GM18499 (cell line): Measurements from ENCODE around the gene PARP8.

ENCODE experiments used
- ATAC-seq: cut with Tn5 transposase; IDR thresholded peaks from one replicate; pipeline ENCODE4 v1.9.1; 2021; ENCODE audit warnings: moderate number of reproducible peaks; ENCODE audit not compliant: insufficient read depth, unreplicated experiment

Gene PARP8

DNA sequence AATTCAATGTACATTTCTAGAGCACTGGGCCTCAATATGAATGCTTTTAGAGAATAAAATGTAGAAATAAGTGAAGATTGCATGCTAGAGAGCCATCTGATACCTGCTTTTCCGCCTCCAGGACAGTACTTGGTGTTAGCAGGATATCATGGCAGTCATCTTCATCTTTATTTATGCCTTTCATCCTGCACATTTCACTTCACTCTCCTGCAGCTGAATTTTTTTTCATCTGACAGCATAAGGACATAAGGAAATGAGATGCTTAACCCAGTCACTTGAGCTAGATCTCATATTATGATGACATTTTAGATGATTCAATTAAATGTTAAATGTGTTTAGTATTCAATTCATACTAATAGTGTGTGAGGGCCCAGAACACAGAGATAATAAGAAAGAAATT, 162.6 kb downstream of the PARP8 start:
- ATAC-seq, result no peak

GRCh38 chr5:50832657-50833284, 166.3 kb downstream of the PARP8 start:
- ATAC-seq, result no peak

- no peak for ATAC-seq
These were observed 169.9 kb downstream of the PARP8 start for GRCh38 chr5:50836356-50836755.

GRCh38 chr5:50839472-50839871, 173.0 kb downstream of the PARP8 start:
- no peak for ATAC-seq

DNA sequence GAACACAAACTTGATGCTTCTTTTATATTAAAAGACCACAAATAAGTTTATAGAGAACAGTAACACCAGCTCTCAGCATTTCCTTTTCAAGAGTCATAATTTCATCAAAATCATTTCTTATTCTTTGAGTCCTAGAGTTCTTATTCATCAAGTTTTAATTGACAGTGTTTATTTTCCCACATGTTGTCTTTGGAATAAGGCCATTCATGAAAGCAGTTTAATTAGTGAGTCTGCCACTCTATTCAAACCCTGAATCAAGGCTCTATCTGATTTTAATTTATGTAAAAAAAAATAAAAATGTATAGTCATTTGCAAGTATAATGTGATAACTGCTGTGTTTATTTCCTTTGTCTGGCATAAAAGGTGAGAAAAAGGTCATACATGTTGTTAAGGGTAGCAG, 176.7 kb downstream of the PARP8 start:
- no peak for ATAC-seq

DNA sequence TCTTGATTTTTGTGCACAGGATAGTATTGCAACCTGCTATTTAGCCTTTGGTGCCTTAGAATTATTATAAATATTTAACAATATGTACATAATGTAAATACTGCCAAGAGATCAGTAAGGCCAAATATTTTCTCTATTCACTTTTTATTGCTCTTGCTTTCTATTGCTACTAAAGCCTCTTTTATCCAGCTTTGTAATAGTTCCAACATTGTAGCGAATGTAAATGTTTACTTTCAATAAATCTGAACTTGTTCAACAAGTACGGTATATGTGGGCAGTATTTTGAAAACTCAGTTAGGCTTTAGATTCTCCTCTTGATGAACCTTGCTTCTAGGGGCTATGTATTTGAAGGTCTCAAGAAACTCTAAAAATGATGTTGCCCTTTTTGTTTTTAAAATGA, 179.8 kb downstream of the PARP8 start:
- no peak for ATAC-seq

DNA sequence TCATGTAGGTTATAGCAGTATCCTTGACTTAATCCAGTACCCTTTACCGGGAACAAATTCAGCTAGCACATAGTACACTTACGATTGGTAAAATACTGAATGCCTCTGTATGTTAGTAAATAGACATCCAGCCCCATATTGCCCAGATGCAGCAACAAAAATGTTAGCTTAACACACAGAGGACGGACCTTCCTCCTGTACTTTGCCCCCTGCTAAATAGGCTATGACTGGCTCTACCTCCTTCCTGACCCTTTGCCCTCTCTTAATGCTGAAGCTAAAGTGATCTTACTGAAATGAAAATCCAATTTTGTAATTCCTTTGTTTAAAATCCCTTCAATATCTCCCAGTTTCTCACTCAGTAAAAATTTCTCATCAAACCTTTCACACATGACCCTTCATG, 183.1 kb downstream of the PARP8 start:
- ATAC-seq, result no peak

- ATAC-seq, result peak; percentile 45
These were observed 186.7 kb downstream of the PARP8 start for GRCh38 chr5:50853151-50853550.

GRCh38 chr5:50854082-50854481, 187.6 kb downstream of the PARP8 start:
- no peak for ATAC-seq

- ATAC-seq, result no peak
These were observed 188.6 kb downstream of the PARP8 start for GRCh38 chr5:50855001-50855400.

DNA sequence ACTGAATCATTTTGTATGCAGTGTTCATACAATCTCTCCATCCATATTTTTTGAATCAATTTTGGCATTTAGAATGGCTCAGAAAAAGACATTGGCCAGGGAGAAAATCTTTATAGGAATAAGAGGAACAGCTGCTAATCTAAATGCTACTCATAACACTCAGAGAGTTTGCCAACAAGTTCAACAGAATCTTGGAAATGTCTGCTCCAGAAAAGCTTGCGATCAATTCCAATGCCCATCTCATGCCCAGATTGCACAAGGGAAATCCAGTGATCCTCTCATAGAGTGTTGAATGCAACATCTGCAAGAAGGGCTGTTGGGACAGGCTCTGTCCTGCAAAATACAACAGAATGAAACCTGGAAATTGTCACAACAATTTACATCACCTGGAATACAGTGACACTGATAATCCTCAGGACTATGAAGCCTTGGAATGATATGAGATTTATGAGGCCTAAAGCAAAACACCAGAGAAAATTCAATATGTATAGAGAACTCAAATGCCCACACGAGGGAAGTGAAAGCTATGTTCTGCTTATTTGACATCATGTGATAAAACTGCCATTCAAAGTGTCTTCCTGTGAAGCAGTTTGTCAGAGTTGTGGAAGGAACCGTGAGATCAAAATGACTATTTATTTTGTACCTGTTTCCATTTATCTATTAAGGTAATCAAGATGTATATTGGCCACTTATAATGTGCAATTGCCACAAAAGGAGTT, 190.1 kb downstream of the PARP8 start:
- peak; percentile 88 for ATAC-seq

DNA sequence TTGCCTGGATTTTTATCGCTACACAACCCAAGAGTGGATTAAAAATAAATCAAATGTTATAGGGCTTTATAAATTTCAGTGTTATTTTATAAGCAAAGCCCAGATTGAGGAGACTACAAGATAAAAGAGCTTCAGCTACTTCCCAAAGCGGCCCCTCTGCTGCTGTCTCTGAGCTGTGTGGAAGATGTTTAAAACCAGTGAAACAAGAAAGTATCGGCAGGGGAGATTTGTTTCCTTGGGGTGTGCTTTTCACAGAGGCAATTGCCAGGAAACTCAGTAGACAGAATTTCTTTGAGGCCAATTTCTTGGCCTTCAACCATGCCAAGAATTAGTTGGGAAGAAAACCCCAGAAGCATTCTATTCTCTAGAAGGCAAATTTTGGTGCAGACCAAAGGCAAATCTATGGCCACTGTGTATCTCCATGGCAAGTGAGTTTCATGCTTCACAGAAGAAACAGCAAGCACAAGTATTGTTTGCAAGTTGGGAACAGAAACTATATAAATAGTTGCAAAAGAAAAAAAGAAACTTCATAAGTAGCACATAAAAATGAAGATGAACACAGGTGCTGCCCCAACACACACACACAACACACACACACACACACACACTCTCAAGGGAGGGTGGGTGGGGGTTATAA, 197.2 kb downstream of the PARP8 start:
- ATAC-seq, result no peak

DNA sequence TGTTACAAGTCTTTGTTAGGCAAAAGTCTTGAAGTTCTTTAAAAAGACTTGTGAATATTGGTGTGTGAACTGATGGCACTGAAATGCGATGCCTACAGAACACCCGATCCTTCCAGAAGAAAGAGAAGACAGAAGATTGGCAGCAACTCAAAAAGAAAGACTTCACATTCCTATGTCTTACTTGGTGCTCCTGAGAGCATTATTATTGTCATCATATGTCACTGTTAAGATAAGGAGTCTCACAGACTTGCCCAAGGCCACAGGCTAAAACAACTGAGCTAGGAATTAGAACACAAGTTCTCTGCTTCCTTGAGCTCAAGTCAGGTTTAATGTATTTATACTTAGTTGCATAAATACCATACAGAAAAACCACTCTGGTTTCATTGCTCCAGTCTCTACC, 198.0 kb downstream of the PARP8 start:
- ATAC-seq, result no peak

- no peak for ATAC-seq
These were observed 200.0 kb downstream of the PARP8 start for GRCh38 chr5:50866415-50866814.

DNA sequence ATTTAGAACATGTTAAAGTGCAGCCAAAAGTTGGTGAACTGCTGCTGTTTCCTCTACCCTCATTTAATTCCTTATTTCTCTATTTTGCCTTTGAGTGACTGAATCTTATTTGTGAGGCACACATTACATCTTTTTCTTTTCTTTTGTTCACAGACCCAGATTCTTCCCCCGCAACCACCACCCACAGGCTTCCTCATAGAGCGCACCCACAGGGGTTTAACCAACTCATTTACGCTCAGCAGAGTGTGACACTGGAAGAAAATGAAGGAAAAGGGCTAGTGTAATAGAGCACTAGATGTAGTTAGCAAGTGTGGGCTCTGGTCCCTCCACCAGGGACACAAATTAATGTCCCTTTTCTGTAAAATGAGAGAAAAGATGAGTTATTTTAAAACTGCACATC, 200.7 kb downstream of the PARP8 start:
- no peak for ATAC-seq

DNA sequence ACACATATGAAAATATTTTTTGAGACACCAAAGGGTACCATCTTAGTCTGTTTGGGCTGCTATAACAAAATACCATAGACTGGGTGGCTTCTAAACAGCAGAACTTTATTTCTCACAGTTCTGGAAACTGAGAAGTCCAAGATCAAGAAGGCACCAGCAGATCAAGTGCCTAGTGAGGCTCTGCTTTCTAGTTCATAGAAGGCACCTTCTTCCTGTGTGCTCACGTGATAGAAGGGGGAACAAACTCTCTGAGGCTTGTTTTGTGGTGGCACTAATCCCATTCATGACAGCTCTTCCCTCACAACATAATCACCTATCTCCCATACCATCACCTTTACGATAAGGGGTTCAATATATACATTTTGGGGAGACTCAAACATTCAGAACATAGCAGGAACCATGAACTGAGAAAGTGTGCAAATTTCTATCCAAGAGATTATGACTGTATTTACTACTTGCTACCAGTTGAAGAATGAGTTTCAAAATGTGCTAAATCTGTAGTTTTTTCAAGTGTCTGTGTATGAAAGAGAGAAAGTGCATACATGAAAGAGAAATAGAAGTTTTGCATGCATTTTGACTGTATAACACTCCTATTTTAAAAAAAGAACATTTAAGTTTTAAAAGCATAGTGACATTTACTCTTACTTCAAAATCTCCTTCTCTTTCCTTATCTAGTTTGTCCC, 207.3 kb downstream of the PARP8 start:
- no peak for ATAC-seq

- ATAC-seq, result no peak
These were observed 208.0 kb downstream of the PARP8 start for GRCh38 chr5:50874306-50875001.

DNA sequence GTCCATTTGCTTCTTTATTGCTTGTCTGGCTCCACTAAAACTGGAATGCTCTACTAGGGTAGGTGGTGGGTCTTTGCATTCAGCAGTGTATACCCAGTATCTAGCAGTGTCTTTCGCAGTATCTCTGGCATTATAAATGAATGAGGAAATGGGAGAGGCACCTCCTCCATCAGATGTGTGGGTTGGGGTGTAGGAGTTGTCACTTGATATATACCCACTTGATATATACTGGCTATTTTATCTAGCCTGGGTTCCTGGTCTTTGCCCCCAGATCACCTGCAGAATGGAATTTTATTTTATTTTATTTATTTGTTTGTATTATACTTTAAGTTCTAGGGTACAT, 208.5 kb downstream of the PARP8 start:
- no peak for ATAC-seq

DNA sequence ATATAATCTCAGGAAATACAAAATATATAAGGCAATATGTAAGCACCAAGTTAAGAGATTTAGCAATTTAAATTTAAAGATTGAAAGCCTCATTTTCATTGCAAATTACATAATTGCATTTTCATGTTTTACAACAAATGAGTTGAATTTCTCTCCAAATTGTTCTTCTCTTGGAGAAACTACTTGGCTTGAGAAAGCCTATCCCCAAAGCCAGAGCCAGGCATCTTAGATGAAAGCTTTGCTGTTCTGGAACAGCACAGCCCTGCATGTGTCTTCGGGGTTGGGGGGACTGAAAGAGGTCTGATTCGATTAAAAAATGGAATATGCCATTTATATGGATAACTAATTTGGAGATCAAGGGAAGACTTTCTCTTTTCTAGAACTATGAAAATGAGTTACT, 212.0 kb downstream of the PARP8 start:
- ATAC-seq, result no peak

GRCh38 chr5:50881407-50881806, 215.0 kb downstream of the PARP8 start:
- no peak for ATAC-seq
